GM18861 (cell line): ENCODE results near the gene DOCK6.
"Not testable (repeated sequence)": the region's sequence is repeated elsewhere in the genome, so short reads cannot be mapped to it uniquely, and the experiment has no call there.

ENCODE experiments used
- ATAC-seq: cut with Tn5 transposase; IDR thresholded peaks from one replicate; pipeline ENCODE4 v1.9.1; 2021; ENCODE audit not compliant: unreplicated experiment

The DOCK6 gene

GRCh38 chr19:11177592-11177991 is 84.7 kb downstream of the DOCK6 start:
- no peak for ATAC-seq

GRCh38 chr19:11176466-11177193 is 85.7 kb downstream of the DOCK6 start:
- no peak for ATAC-seq

GRCh38 chr19:11175920-11176319 is 86.4 kb downstream of the DOCK6 start:
- ATAC-seq = no peak

- no peak for ATAC-seq
Measured at GRCh38 chr19:11174336-11174735, 88.0 kb downstream of the DOCK6 start.

- ATAC-seq = no peak
Measured at GRCh38 chr19:11173516-11174155, 88.7 kb downstream of the DOCK6 start.

- ATAC-seq = no peak
Measured at GRCh38 chr19:11172576-11172975, 89.7 kb downstream of the DOCK6 start.

GRCh38 chr19:11171144-11171543 is 91.2 kb downstream of the DOCK6 start:
- no peak for ATAC-seq

GRCh38 chr19:11169896-11170678 is 92.2 kb downstream of the DOCK6 start:
- no peak for ATAC-seq

- ATAC-seq = no peak
Measured at GRCh38 chr19:11168568-11168967, 93.8 kb downstream of the DOCK6 start.

- ATAC-seq = no peak
Measured at GRCh38 chr19:11166281-11167142, 95.8 kb downstream of the DOCK6 start.

GRCh38 chr19:11165486-11166030 is 96.8 kb downstream of the DOCK6 start:
- no peak for ATAC-seq

- ATAC-seq = no peak
Measured at GRCh38 chr19:11164879-11165406, 97.4 kb downstream of the DOCK6 start.

- ATAC-seq = no peak
Measured at GRCh38 chr19:11164296-11164695, 98.0 kb downstream of the DOCK6 start.

- ATAC-seq = not testable (repeated sequence)
Measured at GRCh38 chr19:11160440-11160768, 101.9 kb downstream of the DOCK6 start.

- no peak for ATAC-seq
Measured at GRCh38 chr19:11159598-11160439, 102.5 kb downstream of the DOCK6 start.

- peak; percentile 97 for ATAC-seq
Measured at GRCh38 chr19:11155373-11156120, 106.8 kb downstream of the DOCK6 start, which contains the start of gene SPC24. SPC24 (minus strand) TSS chr19:11155782; CDS start chr19:11155776, 6 bp downstream.

- no peak for ATAC-seq
Measured at GRCh38 chr19:11154683-11155047, 107.7 kb downstream of the DOCK6 start.

GRCh38 chr19:11152318-11153062 is 109.8 kb downstream of the DOCK6 start:
- no peak for ATAC-seq
